CD1c-positive myeloid dendritic cell (primary cell): ENCODE data around the gene ARHGAP30.
"Not testable (repeated sequence)": the region's sequence is repeated elsewhere in the genome, so short reads cannot be mapped to it uniquely, and the experiment has no call there.

Source experiments
- DNase-seq: peaks from one replicate; pipeline ENCODE4 v3.0.0-alpha.2; 2016; ENCODE audit errors: extremely low spot score

ARHGAP30 gene

GRCh38 chr1:161070761-161071160 lies 1.1 kb upstream of the ARHGAP30 start:
- DNase-seq, result no peak

- no peak for DNase-seq
These were observed 450 bp downstream of the ARHGAP30 start for GRCh38 chr1:161069241-161069640.

DNA sequence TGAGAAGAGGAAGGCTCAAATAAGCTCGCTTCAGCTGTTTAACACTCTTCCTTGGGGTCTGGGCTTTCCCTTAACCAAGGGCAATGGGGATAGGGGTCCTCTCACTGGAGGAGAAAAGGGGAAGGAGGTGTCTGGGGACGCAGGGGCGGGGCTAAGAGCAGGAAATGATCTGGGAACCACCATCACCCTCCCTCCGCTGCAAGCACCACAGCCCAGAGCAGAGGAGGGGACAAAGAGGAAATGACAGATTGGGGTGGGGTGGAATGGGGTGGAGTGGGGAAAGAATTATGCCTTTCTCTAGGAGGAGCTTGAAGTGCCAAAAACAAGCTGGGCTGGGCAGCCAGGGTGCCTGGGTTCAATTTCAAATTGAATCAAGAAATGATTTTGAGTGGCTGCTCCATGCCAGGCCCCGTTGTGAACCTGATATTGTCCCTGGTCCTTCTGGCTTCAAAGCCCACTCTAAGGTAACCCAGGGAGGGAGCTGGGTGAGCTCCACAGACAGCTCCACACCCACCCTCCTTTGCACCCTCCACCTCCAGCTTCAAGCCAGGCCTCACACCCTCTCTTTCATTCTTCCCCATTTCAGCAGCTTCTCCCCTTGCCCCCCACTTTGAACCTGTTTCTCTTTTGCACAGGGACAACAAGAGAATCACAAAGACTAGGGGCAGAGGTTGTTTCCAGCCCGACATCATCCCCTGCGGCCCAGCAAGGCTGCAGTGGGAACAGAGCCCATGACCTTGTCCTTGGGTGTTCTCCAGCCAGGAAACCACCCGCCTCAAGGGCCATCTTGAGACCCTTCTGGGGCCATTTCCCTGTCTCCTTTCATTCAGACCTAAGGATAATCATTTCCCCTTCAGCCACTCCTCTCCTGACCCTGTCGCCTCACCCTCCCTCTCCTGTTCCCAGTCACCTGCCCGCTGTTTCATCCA lies 1.1 kb downstream of the ARHGAP30 start:
- DNase-seq, result peak; percentile 88

DNA sequence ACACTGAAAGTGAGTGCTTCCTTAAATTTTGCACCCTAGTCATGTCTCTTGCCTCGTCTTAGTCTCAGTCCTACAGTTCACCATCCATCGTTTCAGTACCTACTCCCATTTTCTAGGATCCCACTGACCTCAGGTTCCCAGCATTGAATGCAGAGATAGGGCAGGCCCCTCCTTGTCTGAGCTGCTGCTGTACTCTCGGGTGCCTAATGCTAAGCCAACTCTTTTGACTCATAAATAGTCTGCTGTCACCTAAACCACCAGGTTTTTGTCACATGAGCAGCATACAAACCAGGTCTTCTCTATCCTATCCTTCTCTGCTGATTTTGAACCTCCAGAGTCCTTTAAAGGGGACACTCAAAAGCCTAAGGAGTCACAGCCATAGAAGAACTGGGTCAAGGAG lies 3.0 kb downstream of the ARHGAP30 start:
- no peak for DNase-seq

DNA sequence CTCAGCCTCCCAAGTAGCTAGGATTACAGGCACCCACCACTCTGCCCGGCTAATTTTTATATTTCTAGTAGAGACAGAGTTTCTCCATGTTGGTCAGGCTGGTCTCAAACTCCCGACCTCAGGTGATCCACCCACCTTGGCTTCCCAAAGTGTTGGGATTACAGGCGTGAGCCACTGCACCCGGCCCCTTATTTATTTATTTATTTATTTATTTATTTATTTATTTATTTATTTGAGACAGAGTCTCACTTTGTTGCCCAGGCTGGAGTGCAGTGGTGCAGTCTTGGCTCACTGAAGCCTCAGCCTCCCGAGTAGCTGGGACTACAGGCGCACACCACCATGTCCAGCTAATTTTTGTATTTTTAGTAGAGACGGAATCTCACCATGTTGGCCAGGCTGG lies 4.0 kb downstream of the ARHGAP30 start:
- DNase-seq, result not testable (repeated sequence)

- not testable (repeated sequence) for DNase-seq
These were observed 5.8 kb downstream of the ARHGAP30 start for GRCh38 chr1:161063936-161064335.

GRCh38 chr1:161061419-161061818 lies 8.3 kb downstream of the ARHGAP30 start:
- no peak for DNase-seq

GRCh38 chr1:161059293-161059692 lies 10.4 kb downstream of the ARHGAP30 start:
- DNase-seq, result no peak

GRCh38 chr1:161054805-161055204 lies 14.9 kb downstream of the ARHGAP30 start:
- no peak for DNase-seq

DNA sequence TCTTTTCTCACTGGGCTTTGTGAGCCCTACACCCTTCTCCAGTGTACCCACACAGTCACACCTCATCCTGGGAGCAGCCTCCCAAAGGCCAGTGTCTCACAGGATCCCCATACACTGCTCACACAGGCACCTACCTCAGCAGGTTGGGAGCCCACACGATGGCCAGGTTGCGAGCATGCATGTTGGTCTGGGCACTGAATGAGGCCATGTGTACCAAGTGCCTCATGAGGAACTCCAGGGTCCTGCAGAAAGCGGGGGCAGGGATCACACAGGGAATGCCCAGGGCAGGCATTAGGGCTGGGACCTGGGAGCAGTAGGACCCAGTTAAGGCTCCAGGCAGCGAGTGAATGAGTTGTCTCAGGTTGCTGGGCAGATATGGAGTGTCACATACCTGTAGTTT lies 15.5 kb downstream of the ARHGAP30 start:
- DNase-seq, result no peak

DNA sequence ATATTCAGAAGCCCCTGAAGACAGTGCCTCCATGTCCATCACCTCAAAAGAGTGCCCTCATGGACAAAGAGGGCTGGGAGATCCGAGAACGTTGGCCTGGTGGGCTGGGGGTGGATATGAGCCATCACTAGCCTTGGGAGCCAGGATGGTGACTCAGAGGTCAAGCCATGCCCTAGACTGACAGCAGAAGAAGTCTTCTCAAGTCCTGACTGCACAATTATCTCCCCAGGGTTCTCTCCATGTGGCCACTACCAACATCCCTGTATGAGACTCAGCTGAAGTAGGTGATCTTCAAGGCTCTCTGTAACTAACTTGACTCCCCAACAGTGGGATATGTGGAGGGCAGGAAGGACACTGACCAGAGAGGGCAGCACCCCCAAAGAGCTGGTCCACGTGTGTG lies 16.8 kb downstream of the ARHGAP30 start:
- no peak for DNase-seq

GRCh38 chr1:161051219-161051618 lies 18.5 kb downstream of the ARHGAP30 start:
- DNase-seq, result no peak

DNA sequence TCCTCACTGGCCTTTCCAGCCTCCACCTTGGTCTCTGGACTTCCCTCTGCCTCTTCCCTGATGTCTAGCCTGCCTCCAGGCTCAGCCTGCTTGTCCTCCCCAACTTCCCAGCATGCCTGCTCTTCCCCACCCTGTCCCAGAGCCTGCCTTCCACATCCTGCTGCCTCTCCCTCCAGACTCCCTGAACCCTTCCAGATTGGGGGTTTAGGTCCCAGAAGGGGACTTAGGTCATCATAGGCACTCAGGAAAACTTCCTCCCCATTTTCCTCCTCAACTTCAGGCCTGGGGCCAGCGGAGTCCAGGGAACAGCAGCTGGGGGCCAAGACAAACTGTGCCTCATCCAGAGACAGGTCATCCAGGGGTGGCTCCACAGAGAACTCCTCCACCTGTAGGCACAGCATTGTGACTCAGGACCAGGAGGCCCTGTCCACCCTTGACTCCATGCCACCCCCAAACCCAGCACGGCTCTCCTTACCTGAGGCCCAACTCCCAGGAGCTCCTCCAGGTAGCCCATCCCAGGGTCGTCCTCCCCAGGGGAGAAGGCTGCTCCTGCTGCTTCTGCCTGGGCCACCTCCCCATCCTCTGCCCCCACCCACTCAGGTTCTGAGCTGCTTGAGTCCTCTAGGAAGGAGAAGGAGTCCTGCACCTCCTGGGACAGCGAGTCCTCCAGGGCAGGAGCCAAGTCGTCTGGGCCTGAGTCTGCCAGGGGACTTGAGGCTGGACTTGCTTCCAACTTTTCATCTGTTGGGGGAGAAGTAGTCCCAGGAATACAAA lies 20.6 kb downstream of the ARHGAP30 start:
- DNase-seq, result no peak

DNA sequence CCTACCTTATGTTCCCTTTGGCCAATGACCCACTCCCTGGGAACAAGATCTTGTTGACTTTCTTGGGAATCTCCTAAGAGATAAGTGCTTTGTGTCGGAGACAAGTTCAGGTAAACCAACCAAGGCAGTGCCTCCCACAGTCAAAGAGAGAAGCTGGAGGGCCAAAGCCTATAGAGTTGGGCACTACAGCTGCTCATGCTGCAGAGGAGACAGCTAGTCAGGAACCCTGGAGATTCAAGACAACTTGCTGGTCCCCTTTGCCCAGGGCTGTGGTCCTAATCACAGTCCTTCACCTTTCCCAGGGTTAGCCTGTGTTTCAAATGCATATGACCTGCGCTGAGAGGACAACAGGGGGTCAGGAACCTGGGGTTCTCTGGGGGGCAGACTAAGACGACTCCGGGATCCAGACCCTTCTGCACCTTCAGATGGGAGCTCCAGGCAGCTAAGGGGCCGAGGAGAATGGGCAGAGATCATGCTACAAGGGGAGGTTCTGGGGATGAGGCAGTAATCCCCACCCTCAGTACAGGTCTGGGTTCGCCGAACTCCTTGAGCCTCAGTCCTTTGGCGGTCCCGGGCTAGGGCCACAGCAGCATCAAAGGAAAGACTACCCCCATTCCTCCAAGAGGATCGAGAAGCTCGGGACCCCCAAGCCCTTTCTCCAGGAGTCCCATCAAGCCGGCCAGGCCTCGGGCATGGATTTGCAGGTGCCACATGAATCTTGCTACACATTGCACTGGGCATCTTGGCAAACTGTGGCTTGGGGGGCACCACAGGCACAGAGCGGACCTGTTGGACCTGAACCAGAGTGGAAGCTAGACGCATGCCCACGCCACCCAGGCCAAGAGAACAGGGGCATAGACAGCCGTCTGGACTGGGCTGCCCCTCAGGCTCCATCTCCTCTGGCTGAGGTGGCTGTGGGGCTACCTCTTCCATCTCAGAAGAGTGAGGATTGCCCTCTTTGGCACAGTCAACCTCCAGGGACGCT lies 22.0 kb downstream of the ARHGAP30 start:
- no peak for DNase-seq

DNA sequence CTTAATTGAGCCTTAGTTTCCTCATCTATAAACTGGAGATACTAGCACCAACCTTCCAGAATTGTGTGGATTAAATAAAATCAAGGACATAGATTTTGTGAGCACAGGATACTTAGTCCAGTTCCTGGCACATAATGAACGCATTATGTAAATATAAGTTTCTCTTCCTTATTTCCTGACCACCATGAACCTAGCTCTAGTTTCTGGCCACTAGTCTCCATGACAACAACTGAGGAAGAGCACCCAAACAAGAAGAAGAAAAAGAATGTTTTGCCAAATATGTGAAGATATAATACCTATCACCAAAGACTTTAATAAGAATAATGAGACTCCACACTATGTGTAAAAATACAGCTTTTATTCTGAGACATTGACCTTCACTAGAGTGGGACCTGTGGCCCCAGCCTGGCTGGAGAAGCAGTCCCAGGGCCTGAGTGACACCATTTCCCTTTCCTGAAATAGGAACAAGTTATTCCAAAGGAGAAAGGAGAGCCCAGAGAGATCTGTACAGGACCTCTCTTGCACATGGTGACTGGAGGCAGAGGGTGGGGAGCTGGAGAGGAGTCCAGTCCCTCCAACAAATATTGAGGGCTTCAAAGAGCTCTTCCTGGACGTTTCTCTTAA lies 23.0 kb downstream of the ARHGAP30 start:
- peak; percentile 89 for DNase-seq

DNA sequence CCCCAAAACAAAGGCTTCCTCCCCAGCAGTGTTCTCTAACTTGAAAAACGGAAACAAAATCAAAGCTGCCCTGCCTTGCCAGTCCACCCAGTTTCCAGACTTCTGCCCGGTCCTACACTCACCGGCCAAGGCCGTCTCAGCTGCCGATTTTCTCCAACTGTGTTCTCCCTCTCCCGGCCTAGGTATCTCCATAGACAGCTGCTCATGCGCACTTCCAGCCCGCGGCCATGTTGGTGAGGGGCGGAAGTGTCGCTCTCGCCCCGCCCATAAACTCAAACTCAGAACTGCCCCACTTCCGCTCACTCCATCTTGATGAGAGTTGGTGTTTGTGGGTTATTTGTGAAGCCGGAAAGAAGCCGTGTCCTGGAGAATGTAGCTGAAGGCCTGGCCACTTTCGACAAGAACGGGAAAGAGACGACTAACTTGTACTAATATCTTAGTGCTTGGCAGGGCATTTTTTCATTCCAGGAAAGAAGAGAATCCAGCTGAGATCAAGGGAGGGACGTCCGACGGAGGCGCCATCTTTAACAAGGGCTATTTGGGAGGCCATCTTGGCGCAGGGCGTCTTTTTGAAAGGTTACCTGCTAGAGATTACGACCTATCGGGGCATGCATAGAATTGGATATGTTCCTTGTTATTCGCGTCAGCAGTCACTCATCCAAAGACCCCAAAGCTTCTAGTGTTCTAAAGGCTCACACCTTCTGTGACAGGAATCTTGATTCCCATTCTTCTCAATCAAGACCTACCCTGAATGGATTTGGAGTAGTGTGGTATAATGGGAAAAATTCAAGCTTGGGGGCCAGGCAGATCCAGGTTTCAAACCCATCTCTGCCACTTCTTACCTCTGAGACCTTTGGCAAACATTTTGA lies 23.7 kb downstream of the ARHGAP30 start, which contains the start of gene USF1:
Gene USF1, minus strand, starts transcription at position 242 of the 869 bp plus-strand sequence. CDS start 2,702 bp downstream, outside the sequence.
- DNase-seq, result peak; percentile 98

- DNase-seq, result peak; percentile 93
These were observed 24.6 kb downstream of the ARHGAP30 start for GRCh38 chr1:161044908-161045735.

DNA sequence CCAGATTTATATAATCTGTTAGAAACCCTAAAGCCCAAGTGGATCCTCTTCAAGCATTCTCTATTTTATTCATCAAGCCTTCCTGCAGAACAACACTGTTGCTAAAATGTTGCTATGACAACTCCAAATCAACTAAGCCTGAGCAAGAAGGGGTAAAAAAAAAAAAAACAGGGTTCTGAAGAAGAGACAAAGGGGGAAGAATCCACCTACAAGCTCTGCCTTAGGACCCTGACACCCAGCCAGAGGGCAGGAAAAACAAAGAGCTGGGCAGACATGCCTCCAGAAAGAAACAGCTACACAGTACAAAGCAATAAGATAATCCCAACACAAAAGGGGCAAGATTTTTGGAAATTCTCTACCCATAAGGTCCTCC lies 25.2 kb downstream of the ARHGAP30 start:
- DNase-seq, result no peak

GRCh38 chr1:161039546-161039945 lies 30.1 kb downstream of the ARHGAP30 start:
- DNase-seq, result no peak
